Activated T-cell treated with anti-CD3 and anti-CD28 coated beads, Interleukin-2, amount 50 U/mL, for 24 hours (primary cell): ENCODE results near the gene CCDC157.
A peak's percentile ranks its signal among the peaks of the same experiment; 100 is the strongest.
"Not testable (repeated sequence)": the region's sequence is repeated elsewhere in the genome, so short reads cannot be mapped to it uniquely, and the experiment has no call there.

ENCODE experiments used
- DNase-seq: peaks from one replicate; pipeline ENCODE4 v3.0.0-alpha.2; 2020
- H3K27ac Mint-ChIP-seq: 2 replicates; pipeline ENCODE4 v1.8.0; 2020; ENCODE audit warnings: mild to moderate bottlenecking, mixed read lengths
- H3K27me3 Mint-ChIP-seq: 2 replicates; pipeline ENCODE4 v1.8.0; 2020; ENCODE audit warnings: mixed read lengths
- H3K36me3 Mint-ChIP-seq: 2 replicates; pipeline ENCODE4 v1.8.0; 2020; ENCODE audit warnings: low read depth, mixed read lengths
- H3K4me1 Mint-ChIP-seq: 2 replicates; pipeline ENCODE4 v1.8.0; 2020; ENCODE audit warnings: low read depth, mixed read lengths
- H3K4me3 Mint-ChIP-seq: 2 replicates; pipeline ENCODE4 v1.8.0; 2020; ENCODE audit warnings: mild to moderate bottlenecking, moderate library complexity, mixed read lengths
- H3K9me3 Mint-ChIP-seq: 2 replicates; pipeline ENCODE4 v1.8.0; 2020; ENCODE audit warnings: mixed read lengths

CCDC157 gene

DNA sequence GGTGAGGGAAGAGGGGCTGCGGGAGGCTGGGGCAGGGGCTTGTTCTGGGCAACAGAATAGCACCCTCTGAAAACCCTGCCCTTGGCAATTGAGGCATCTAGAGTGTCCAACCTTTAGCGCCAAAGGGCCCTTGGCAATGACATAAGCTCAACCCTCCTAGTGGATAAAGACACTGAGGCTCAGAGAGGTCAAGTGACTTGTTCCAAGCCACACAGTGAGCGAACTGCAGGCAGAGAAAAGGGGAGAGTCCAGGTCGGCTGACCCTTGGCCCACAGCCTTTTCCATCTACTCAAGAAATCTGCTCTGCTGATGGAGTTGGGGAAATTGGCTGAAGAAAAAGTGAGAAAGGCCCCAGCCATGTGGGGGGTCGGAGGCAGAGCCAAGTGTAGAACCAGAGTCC is 42.9 kb downstream of the CCDC157 start:
- H3K4me3 Mint-ChIP-seq, result no peak overlapping the region
- H3K36me3 Mint-ChIP-seq, result peaks cover 24% of the 10 kb centered on the region
- DNase-seq, result no peak
- H3K4me1 Mint-ChIP-seq, result peaks cover 42% of the 10 kb centered on the region
- no peaks in the 10 kb centered on the region for H3K27me3 Mint-ChIP-seq
- H3K27ac Mint-ChIP-seq, result no peak overlapping the region
- H3K9me3 Mint-ChIP-seq, result no peaks in the 10 kb centered on the region

DNA sequence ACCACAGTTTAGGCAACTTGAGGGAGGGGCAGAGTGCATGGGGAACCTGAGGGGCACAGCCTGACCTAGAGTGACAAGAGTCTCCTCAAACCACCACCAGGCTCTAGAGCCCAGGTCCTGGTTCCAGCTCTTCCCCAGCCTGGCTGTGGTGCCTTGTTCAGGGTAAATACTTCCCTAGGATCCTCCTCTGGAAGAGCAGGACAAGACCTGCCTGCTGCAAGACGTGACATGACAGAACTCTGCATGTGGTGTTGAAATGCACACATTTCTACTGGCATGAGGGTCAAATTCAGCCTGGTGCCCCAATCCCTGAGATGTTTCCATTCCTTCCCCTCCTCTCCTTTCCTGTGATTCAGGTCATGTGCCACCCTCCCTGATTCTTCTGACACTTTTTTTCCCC is 43.4 kb downstream of the CCDC157 start:
- Mint-ChIP-seq H3K4me3 (no peak overlapping the region), H3K36me3 (peaks cover 26% of the 10 kb centered on the region), H3K4me1 (peaks cover 42% of the 10 kb centered on the region), H3K27ac (no peak overlapping the region), H3K9me3 (no peaks in the 10 kb centered on the region), H3K27me3 (no peaks in the 10 kb centered on the region)
- DNase-seq, result no peak

DNA sequence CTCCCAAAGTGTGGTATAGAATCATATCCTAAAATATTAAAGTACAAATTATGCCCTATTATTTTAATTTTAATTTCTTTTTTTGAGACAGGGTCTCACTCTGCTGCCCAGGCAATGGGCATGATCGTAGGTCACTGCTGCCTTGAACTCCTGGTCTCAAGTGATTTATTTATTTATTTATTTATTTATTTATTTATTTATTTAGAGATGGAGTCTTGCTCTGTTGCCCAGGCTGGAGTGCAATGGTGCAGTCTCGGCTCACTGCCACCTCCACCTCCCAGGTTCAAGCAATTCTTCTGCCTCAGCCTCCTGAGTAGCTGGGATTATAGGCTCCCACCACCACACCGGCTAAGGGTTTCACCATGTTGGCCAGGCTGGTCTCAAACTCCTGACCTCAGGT is 44.2 kb downstream of the CCDC157 start:
- peaks cover 32% of the 10 kb centered on the region for H3K36me3 Mint-ChIP-seq
- peaks cover 38% of the 10 kb centered on the region for H3K4me1 Mint-ChIP-seq

DNA sequence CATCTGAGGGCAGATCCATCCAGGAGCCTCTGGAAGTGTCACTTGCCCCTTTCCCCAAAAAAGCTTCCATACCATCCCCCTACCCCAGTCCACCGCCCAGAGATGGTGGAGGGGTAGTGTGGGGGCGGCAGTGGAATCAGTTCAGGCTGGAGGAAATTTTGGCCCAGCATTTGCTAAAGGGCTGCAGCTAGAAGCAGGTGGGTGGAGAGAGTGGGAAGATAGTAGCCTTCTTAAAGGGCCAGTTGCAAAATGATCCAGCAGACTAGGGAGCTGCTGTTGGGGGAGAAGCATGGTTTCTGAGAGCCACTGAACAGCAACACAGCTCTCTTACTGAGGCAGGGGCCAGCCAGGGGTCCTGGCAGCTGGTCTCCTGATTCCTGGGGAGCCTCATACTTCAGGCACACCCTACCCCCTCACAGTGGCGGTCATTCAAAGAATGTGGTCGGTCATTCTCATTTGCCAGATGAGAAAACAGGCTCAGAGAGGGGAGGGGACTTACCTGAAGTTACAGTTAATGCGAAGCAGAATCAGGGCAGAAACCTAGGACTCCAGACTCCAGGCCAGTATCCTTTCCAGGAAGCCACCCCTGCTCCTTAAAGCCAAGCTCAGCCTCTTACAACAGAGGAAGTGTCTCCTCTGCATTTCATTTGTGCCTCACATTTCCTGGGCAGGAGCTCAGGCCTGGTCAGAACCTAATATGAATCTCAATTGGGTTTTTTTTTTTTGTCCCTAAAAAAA is 45.4 kb downstream of the CCDC157 start:
- H3K36me3 Mint-ChIP-seq, result peaks cover 42% of the 10 kb centered on the region
- peaks cover 28% of the 10 kb centered on the region for H3K4me1 Mint-ChIP-seq
- H3K9me3 Mint-ChIP-seq, result no peaks in the 10 kb centered on the region
- DNase-seq, result no peak
- no peaks in the 10 kb centered on the region for H3K27me3 Mint-ChIP-seq
- peak overlapping the region; percentile 55 for H3K27ac Mint-ChIP-seq
- H3K4me3 Mint-ChIP-seq, result no peak overlapping the region

More for the DNA sequence above, 44.2 kb downstream of the CCDC157 start:
- H3K4me3 Mint-ChIP-seq, H3K27me3 Mint-ChIP-seq, DNase-seq, H3K27ac Mint-ChIP-seq, H3K9me3 Mint-ChIP-seq: not testable (repeated sequence)

DNA sequence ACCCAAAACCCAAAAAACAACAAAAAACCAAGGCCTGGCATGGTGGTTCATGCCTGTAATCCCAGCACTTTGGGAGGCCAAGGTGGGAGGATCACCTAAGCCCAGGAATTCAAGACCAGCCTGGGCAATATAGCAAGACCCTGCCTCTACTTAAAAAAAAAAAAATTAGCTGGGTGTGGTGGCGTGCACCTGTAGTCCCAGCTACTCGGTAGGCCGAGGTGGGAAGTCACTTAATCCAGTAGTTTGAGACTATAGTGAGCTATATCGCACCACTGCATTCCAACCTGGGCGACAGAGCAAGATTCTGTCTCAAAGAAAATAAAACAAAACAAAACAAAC is 45.9 kb downstream of the CCDC157 start:
- not testable (repeated sequence) for H3K4me3 Mint-ChIP-seq, DNase-seq, H3K27me3 Mint-ChIP-seq, H3K9me3 Mint-ChIP-seq, H3K27ac Mint-ChIP-seq
- Mint-ChIP-seq H3K36me3 (peaks cover 45% of the 10 kb centered on the region), H3K4me1 (peaks cover 24% of the 10 kb centered on the region)

DNA sequence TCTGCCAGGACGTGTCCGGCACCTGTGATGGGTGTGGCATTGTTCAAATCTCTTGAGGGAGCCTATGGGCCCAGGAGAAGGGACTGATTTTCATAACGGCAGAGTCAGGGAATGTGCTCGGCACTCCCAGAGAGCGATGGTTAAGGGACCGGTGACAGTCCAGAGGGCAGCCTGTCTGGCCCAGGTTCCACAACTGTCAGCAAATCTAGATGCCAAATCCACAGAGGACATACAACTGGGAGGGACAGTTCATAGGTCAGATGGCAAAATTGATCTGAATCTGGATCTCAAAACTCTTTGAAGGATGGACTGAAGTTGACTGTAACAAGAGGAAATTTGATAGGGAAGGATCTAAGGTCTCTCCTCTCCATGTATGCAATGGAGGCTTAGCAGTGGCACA is 47.5 kb downstream of the CCDC157 start:
- H3K27ac Mint-ChIP-seq, result peak overlapping the region; percentile 38
- no peak for DNase-seq
- peaks cover 17% of the 10 kb centered on the region for H3K4me1 Mint-ChIP-seq
- H3K27me3 Mint-ChIP-seq, result no peaks in the 10 kb centered on the region
- peaks cover 57% of the 10 kb centered on the region for H3K36me3 Mint-ChIP-seq
- no peaks in the 10 kb centered on the region for H3K9me3 Mint-ChIP-seq
- H3K4me3 Mint-ChIP-seq, result no peak overlapping the region

DNA sequence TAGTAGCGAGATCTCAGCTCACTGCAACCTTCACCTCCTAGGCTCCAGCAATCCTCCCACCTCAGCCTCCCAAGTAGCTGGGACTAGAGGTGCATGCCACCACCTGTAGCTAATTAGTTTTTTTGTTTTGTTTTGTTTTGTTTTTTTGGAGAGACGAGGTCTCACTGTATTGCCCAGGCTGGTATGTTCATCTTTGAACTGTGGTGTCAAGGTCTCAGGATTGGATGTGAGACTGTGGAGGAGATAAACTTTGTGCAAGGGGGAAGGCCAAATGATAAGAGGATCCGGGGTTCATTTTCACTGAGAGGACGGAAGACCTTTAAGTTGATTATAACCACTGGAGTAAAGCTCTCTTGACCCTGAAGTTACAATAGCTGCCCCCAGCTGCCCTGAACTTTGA is 48.9 kb downstream of the CCDC157 start:
- no peak overlapping the region for H3K4me3 Mint-ChIP-seq
- DNase-seq, result no peak
- no peaks in the 10 kb centered on the region for H3K9me3 Mint-ChIP-seq
- H3K4me1 Mint-ChIP-seq, result peaks cover 14% of the 10 kb centered on the region
- H3K27me3 Mint-ChIP-seq, result no peaks in the 10 kb centered on the region
- H3K36me3 Mint-ChIP-seq, result peaks cover 65% of the 10 kb centered on the region
- no peak overlapping the region for H3K27ac Mint-ChIP-seq

DNA sequence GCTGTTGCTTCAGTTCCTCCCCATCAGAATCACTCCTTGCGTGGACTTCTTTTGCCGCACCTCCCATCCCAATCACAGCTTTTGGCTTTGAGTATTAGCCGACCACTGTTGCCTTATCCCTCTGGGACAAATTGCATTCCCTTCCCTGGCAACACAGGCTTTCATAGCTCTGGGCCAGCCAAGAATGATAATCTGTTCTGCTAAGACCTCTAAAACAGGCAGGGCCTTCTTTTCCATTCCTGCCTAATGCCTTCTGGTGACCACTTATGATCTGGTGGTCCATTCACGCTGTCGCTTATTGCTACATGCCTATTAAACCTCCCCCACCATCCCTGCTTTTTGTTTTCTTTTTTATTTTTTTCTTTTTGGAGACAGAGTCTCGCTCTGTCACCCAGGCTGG is 49.6 kb downstream of the CCDC157 start:
- peaks cover 72% of the 10 kb centered on the region for H3K36me3 Mint-ChIP-seq
- H3K4me3 Mint-ChIP-seq, result no peak overlapping the region
- H3K27ac Mint-ChIP-seq, result no peak overlapping the region
- H3K9me3 Mint-ChIP-seq, result no peaks in the 10 kb centered on the region
- no peak for DNase-seq
- no peaks in the 10 kb centered on the region for H3K27me3 Mint-ChIP-seq
- peaks cover 17% of the 10 kb centered on the region for H3K4me1 Mint-ChIP-seq

DNA sequence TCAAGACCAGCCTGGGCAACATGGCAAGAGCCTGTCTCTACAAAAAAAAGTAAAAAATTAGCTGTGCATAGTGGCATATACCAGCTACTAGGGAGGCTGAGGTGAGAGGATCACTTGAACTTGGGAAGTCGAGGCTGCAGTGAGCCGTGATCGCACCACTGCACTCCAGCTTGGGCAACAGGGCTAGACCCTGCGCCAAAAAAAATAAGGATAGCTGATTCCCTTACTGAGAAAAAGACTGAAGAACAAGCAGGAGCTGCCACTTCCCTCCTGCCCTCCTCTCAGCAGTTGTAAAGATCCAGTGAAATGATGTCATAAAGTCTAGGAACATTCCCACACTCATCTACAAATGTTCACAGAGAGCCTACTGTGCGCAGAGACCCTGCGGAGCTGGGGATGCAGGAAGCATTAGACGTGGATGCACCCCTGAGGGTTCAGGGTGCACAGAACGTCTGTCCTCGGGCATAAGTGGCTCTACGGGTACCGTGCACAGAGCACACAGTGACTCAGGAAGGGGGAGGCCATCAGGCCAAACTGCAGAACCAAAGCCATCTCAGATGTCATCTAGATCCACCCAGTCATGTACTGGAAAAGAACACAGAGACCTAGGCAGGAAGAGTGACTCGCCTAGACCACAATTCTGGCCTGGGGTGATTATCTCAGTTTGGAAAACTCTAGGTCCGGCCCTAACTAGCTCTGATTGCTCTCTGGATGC is 51.7 kb downstream of the CCDC157 start:
- peaks cover 23% of the 10 kb centered on the region for H3K4me1 Mint-ChIP-seq
- peaks cover 80% of the 10 kb centered on the region for H3K36me3 Mint-ChIP-seq
- H3K27ac Mint-ChIP-seq, result peak overlapping the region; percentile 57
- no peaks in the 10 kb centered on the region for H3K27me3 Mint-ChIP-seq
- DNase-seq, result no peak
- H3K4me3 Mint-ChIP-seq, result no peak overlapping the region
- H3K9me3 Mint-ChIP-seq, result no peaks in the 10 kb centered on the region

DNA sequence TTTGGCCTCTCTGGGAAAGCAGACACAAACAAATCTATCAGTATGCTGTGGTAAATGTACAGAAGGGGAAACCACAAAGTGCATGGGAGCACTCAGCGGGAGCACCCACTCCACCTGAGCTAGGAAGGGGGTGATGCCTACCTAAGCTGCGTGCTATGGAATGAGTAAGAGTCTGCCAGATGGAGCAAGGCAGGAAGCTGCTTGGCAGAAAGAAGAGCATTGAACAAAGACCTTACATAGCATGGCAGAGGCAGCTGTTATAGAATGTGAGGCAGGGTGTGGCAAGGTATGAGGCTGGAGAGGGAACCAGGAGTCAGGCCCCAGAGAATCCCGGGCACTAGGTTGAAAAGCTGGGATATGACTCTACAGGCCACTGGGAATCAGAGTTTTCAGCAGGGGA is 55.0 kb downstream of the CCDC157 start:
- Mint-ChIP-seq H3K27me3 (no peaks in the 10 kb centered on the region), H3K4me3 (no peak overlapping the region), H3K27ac (no peak overlapping the region), H3K9me3 (no peaks in the 10 kb centered on the region), H3K36me3 (peaks cover 93% of the 10 kb centered on the region), H3K4me1 (peaks cover 44% of the 10 kb centered on the region)
- no peak for DNase-seq

DNA sequence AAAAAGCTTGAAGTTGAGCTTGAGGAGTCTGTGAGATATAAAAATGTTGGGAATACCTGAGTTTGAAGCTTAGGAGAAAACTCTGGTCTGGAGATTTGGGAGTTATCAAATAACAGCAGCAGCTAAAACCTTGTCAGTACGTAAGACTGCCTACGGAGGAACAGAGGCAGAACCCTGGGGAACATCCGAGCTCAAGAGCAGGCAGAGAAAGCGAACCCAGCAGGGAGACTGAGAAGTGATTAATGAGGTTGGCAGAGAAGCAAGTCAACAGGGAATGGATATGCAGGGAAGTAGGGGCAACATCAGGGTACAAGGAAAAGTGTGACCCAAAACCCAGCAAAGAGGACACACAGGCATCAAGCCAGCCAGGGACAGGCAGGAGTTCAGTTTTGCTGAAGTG is 56.2 kb downstream of the CCDC157 start:
- H3K9me3 Mint-ChIP-seq, result no peaks in the 10 kb centered on the region
- H3K4me1 Mint-ChIP-seq, result peaks cover 45% of the 10 kb centered on the region
- peaks cover 96% of the 10 kb centered on the region for H3K36me3 Mint-ChIP-seq
- H3K27ac Mint-ChIP-seq, result peak overlapping the region; percentile 85
- H3K4me3 Mint-ChIP-seq, result no peak overlapping the region
- DNase-seq, result no peak
- no peaks in the 10 kb centered on the region for H3K27me3 Mint-ChIP-seq

DNA sequence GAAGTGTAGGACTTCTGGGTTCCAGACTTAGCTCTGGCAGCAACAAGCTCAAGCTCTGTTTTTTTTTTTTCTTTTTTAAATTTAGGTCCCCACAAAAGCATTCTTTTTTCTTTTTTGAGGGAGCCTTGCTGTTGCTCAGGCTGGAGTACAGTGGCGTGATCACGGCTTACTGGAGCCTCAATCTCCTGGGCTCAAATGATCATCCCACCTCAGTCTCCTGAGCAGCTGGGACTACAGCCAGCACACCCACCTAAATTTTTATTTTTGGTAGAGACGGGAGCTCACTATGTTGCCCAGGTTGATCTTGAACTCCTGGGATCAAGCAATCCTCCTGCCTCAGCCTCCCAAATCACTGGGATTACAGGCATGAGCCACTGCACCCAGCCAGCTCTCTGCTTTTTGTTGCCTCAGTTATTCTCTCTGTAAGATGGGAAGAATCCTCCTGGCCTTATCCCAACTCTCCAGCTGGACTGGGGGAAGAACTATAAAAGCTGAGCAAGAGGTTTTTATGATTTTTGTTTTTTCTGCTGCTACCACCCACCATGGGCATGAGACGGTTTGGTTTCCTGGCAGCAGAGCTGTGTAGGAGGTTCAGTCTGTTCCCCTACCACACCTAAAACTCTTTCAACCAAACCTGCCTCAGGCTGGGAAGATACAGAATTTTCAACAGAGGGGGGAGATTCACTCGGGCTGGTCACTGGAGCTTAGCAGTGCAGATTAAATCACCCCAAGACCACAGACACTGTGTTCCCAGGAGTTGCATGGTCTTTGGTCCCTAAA is 57.1 kb downstream of the CCDC157 start:
- peaks cover 97% of the 10 kb centered on the region for H3K36me3 Mint-ChIP-seq
- no peaks in the 10 kb centered on the region for H3K9me3 Mint-ChIP-seq
- peak overlapping the region; percentile 85 for H3K27ac Mint-ChIP-seq
- H3K4me3 Mint-ChIP-seq, result peak overlapping the region; percentile 21
- H3K4me1 Mint-ChIP-seq, result peaks cover 39% of the 10 kb centered on the region
- DNase-seq, result no peak
- no peaks in the 10 kb centered on the region for H3K27me3 Mint-ChIP-seq

DNA sequence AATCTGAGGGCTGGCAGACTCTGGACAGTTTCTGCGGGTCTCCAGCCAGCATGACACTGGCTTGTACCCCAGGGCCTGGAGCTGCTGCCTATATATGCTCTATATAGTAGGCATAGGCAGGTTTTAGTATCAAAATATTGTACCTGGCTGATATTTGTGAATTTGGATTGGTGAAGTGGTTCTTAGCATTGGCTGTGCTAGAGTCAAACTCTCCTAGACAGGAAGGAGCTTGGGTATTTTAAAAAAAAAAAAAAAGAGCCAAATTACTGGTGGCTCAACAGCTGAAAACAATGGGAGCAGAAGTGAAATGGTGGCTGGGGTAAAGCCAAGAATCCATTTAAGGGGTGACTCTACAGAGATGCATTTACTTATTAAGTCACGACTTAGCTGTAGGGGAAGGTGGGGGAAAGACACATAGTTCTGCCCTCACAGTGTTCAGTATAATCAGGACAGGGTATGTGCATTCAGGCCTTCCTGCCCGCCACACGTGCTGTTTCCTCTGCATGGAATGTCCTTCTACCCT is 57.8 kb downstream of the CCDC157 start:
- peaks cover 97% of the 10 kb centered on the region for H3K36me3 Mint-ChIP-seq

DNA sequence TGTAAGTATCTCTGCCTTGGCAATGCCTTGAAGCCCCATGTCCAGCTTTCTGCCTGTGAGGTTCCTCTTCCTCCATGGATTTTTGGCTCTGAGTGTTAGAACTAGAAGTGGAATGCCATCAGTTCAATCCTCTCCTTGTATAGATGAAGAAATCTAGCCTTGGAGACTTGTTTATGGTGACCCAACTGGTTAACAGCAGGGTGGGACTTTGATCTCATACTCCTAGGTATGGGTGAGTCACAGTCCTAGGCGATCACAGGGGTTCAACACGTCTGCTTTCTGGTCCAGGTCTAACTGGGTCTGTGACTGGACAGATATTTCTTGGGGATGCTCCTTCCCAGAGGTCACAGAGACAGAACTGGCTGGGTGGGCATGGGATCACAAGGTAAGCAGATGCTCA is 59.6 kb downstream of the CCDC157 start:
- Mint-ChIP-seq H3K4me1 (peaks cover 53% of the 10 kb centered on the region), H3K4me3 (no peak overlapping the region), H3K27me3 (no peaks in the 10 kb centered on the region), H3K36me3 (peaks cover 95% of the 10 kb centered on the region), H3K9me3 (no peaks in the 10 kb centered on the region), H3K27ac (no peak overlapping the region)
- no peak for DNase-seq

More for the DNA sequence above, 57.8 kb downstream of the CCDC157 start:
- DNase-seq, result no peak
- peak overlapping the region; percentile 85 for H3K27ac Mint-ChIP-seq
- H3K4me3 Mint-ChIP-seq, result no peak overlapping the region
- H3K4me1 Mint-ChIP-seq, result peaks cover 40% of the 10 kb centered on the region
- no peaks in the 10 kb centered on the region for H3K9me3 Mint-ChIP-seq
- no peaks in the 10 kb centered on the region for H3K27me3 Mint-ChIP-seq
